Measurements from ENCODE around the gene CNTN4. TPM values are rescaled to one million over a fixed set of nuclear protein-coding genes. Genes with fewer than 3 reads are reported as not detected.

The CNTN4 gene
- total and polyA plus RNA-seq, 2 of the 8 experiments (the other 6 are each of a cell fraction or from before 2014, with no cell fraction given), result 0.41 to 2.2 TPM

DNA sequence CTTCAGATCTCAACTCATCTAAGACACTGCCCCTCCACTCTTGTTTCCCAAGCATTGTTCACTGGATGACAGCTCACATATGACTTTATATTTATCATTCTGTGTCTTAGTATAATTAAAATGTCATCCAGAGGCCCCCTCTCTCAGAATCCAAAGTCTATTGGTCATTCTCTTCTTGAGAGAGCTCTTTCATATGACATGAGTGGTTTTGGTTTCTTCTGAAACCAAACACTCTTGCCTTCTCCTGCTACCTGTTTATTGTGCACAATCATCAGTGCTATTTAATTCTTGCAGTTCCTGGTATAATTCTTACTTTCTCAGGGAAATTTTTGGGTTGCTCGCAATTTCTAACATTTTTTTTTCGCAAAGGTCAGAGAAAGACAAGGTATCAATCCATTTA lies 762.0 kb downstream of the CNTN4 start:
- no peak for DNase-seq (ENCODE audit: low read depth in 1 of 2, low spot score in 2 of 2)
- Histone ChIP-seq H3K4me3 (ENCODE audit: extremely low read depth in 1 of 4, insufficient read depth in 2 of 4, low read depth in 3 of 4, low read length in 4 of 4) (no peak overlapping the region), H2AFZ (ENCODE audit: low read length) (no peak overlapping the region), H2AK5ac (ENCODE audit: low read depth, low read length) (no peak overlapping the region), H3K23ac (ENCODE audit: insufficient read length) (no peak overlapping the region), H3K14ac (ENCODE audit: insufficient read length) (no peak overlapping the region), H4K5ac (ENCODE audit: insufficient read length, low read depth, low read length) (no peak overlapping the region), H3K18ac (ENCODE audit: extremely low read depth, low read length) (no peak overlapping the region), H3K27me3 (replicated peaks in 1 of 4; ENCODE audit: control insufficient read depth in 3 of 4, extremely low read depth in 1 of 4, insufficient read depth in 3 of 4, low read length in 3 of 4) (no peaks in the 10 kb centered on the region), H3K9me3 (ENCODE audit: insufficient read depth in 2 of 2, low read depth in 1 of 2, low read length in 1 of 2) (no peaks in the 10 kb centered on the region), H2BK12ac (ENCODE audit: low read depth, low read length) (no peak overlapping the region), H3K23me2 (ENCODE audit: low read depth, low read length) (no peaks in the 10 kb centered on the region), H4K20me1 (replicated peaks in 1 of 2; ENCODE audit: control insufficient read depth in 1 of 2, insufficient read depth in 2 of 2, low read length in 2 of 2) (no peaks in the 10 kb centered on the region), H3K4me2 (ENCODE audit: insufficient read depth in 1 of 2, low read depth in 2 of 2, low read length in 2 of 2) (no peak overlapping the region), H3K9ac (replicated peaks in 1 of 4; ENCODE audit: extremely low read depth in 1 of 4, low read depth in 3 of 4, low read length in 3 of 4) (no peak overlapping the region), H2BK15ac (ENCODE audit: low read length) (no peak overlapping the region), H3K4me1 (replicated peaks in 1 of 4; ENCODE audit: control insufficient read depth in 3 of 4, insufficient read depth in 4 of 4, low read length in 3 of 4) (no peaks in the 10 kb centered on the region), H2BK120ac (replicated peaks; ENCODE audit: low read depth, low read length) (no peak overlapping the region), H3K4ac (replicated peaks; ENCODE audit: insufficient read length, low read depth, low read length) (no peak overlapping the region), H3K36me3 (ENCODE audit: control insufficient read depth in 2 of 4, insufficient read depth in 4 of 4, low read length in 3 of 4) (no peaks in the 10 kb centered on the region), H2BK5ac (ENCODE audit: low read depth, low read length) (no peak overlapping the region), H3K79me1 (ENCODE audit: low read depth, low read length) (no peaks in the 10 kb centered on the region), H3K79me2 (ENCODE audit: control insufficient read depth in 1 of 2, insufficient read depth in 2 of 2, low read length in 2 of 2) (no peaks in the 10 kb centered on the region), H4K8ac (ENCODE audit: extremely low read depth, insufficient read depth, low read length) (no peak overlapping the region), H2BK20ac (ENCODE audit: low read length) (no peak overlapping the region), H3K27ac (ENCODE audit: low read depth, low read length) (no peak overlapping the region), H3K56ac (replicated peaks; ENCODE audit: insufficient read length, low read depth, low read length) (no peak overlapping the region), H4K91ac (replicated peaks; ENCODE audit: insufficient read length, low read length) (no peak overlapping the region)
- WGBS, 2 experiments (ENCODE audit: extremely low coverage in 1 of 2, insufficient coverage in 1 of 2, insufficient read length in 1 of 2, insufficient replicate concordance in 2 of 2, low coverage in 1 of 2, low lambda C conversion rate in 2 of 2, missing lambda C conversion rate in 1 of 2), result 97% methylated on average over 2 of the region's 2 CpGs; no CpG with 5 or more reads in 1 of the 2 experiments
- FAIRE-seq, result no peak
- POLR2A ChIA-PET (ENCODE audit: partially characterized antibody), result no interaction called here
- CTCF ChIA-PET (ENCODE audit: partially characterized antibody), result no interaction called here
- TF ChIP-seq HDAC6 (IDR thresholded peaks at IDR 0.05; ENCODE audit: low read depth, low read length), result no peak
- TF ChIP-seq SP1 (IDR thresholded peaks at IDR 0.05; ENCODE audit: low read depth, low read length), result no peak
- TF ChIP-seq, protein P1, sequence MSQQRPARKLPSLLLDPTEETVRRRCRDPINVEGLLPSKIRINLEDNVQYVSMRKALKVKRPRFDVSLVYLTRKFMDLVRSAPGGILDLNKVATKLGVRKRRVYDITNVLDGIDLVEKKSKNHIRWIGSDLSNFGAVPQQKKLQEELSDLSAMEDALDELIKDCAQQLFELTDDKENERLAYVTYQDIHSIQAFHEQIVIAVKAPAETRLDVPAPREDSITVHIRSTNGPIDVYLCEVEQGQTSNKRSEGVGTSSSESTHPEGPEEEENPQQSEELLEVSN (IDR thresholded peaks at IDR 0.05), result no peak
- no peak for TF ChIP-seq BACH1 (IDR thresholded peaks at IDR 0.05; ENCODE audit: low read length)
- TF ChIP-seq NRF1 (IDR thresholded peaks at IDR 0.05; ENCODE audit: low read depth, low read length), result no peak
- TF ChIP-seq, protein P2, sequence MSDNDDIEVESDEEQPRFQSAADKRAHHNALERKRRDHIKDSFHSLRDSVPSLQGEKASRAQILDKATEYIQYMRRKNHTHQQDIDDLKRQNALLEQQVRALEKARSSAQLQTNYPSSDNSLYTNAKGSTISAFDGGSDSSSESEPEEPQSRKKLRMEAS (IDR thresholded peaks at IDR 0.05), result no peak
- TF ChIP-seq YY1 (IDR thresholded peaks at IDR 0.05; ENCODE audit: low read depth, low read length), result no peak
